ENCODE data around the gene CNTN4. TPM values are rescaled to one million over a fixed set of nuclear protein-coding genes. Genes with fewer than 3 reads are reported as not detected.

CNTN4 gene
- total RNA-seq, 2 experiments from 2014 or later = not detected

- Mint-ChIP-seq H3K4me1 (no peaks in the 10 kb centered on the region), H3K36me3 (no peaks in the 10 kb centered on the region), H3K27ac (no peak overlapping the region), H3K4me3 (no peak overlapping the region), H3K9me3 (no peaks in the 10 kb centered on the region), H3K27me3 (no peaks in the 10 kb centered on the region)
- no peak for DNase-seq
These were observed 965.6 kb downstream of the CNTN4 start for GRCh38 chr3:3064297-3064696.

GRCh38 chr3:3065876-3066275, 967.2 kb downstream of the CNTN4 start:
- Mint-ChIP-seq H3K27me3 (no peaks in the 10 kb centered on the region), H3K27ac (no peak overlapping the region), H3K4me1 (no peaks in the 10 kb centered on the region)

GRCh38 chr3:3066378-3066777, 967.7 kb downstream of the CNTN4 start:
- Mint-ChIP-seq H3K4me3 (no peak overlapping the region), H3K27ac (no peak overlapping the region), H3K9me3 (no peaks in the 10 kb centered on the region), H3K36me3 (no peaks in the 10 kb centered on the region), H3K4me1 (no peaks in the 10 kb centered on the region), H3K27me3 (no peaks in the 10 kb centered on the region)
- no peak for DNase-seq

More at GRCh38 chr3:3065876-3066275, 967.2 kb downstream of the CNTN4 start:
- no peak for DNase-seq
- Mint-ChIP-seq H3K36me3 (no peaks in the 10 kb centered on the region), H3K4me3 (no peak overlapping the region), H3K9me3 (no peaks in the 10 kb centered on the region)

GRCh38 chr3:3066910-3067309, 968.2 kb downstream of the CNTN4 start:
- DNase-seq = no peak
- Mint-ChIP-seq H3K4me3 (no peak overlapping the region), H3K4me1 (no peaks in the 10 kb centered on the region), H3K27me3 (no peaks in the 10 kb centered on the region), H3K27ac (no peak overlapping the region), H3K36me3 (no peaks in the 10 kb centered on the region), H3K9me3 (no peaks in the 10 kb centered on the region)

- H3K9me3 Mint-ChIP-seq = no peaks in the 10 kb centered on the region
- H3K4me3 Mint-ChIP-seq = no peak overlapping the region
- H3K27ac Mint-ChIP-seq = no peak overlapping the region
- H3K36me3 Mint-ChIP-seq = no peaks in the 10 kb centered on the region
- no peak for DNase-seq
- no peaks in the 10 kb centered on the region for H3K4me1 Mint-ChIP-seq
- no peaks in the 10 kb centered on the region for H3K27me3 Mint-ChIP-seq
These were observed 969.8 kb downstream of the CNTN4 start for GRCh38 chr3:3068358-3068881.

- H3K27ac Mint-ChIP-seq = no peak overlapping the region
- no peak for DNase-seq
- no peak overlapping the region for H3K4me3 Mint-ChIP-seq
- H3K27me3 Mint-ChIP-seq = no peaks in the 10 kb centered on the region
- H3K4me1 Mint-ChIP-seq = no peaks in the 10 kb centered on the region
- no peaks in the 10 kb centered on the region for H3K9me3 Mint-ChIP-seq
- no peaks in the 10 kb centered on the region for H3K36me3 Mint-ChIP-seq
These were observed 971.1 kb downstream of the CNTN4 start for GRCh38 chr3:3069723-3070122.

GRCh38 chr3:3071136-3071535, 972.5 kb downstream of the CNTN4 start:
- H3K27me3 Mint-ChIP-seq = no peaks in the 10 kb centered on the region
- no peak for DNase-seq
- no peak overlapping the region for H3K27ac Mint-ChIP-seq
- H3K36me3 Mint-ChIP-seq = no peaks in the 10 kb centered on the region
- no peaks in the 10 kb centered on the region for H3K9me3 Mint-ChIP-seq
- no peaks in the 10 kb centered on the region for H3K4me1 Mint-ChIP-seq
- H3K4me3 Mint-ChIP-seq = no peak overlapping the region

- Mint-ChIP-seq H3K36me3 (no peaks in the 10 kb centered on the region), H3K4me1 (no peaks in the 10 kb centered on the region), H3K27ac (no peak overlapping the region), H3K9me3 (no peaks in the 10 kb centered on the region), H3K27me3 (no peaks in the 10 kb centered on the region), H3K4me3 (no peak overlapping the region)
- DNase-seq = no peak
These were observed 976.0 kb downstream of the CNTN4 start for GRCh38 chr3:3074551-3075257.

GRCh38 chr3:3080309-3080708, 981.6 kb downstream of the CNTN4 start:
- H3K4me3 Mint-ChIP-seq = no peak overlapping the region
- H3K27me3 Mint-ChIP-seq = no peaks in the 10 kb centered on the region
- H3K36me3 Mint-ChIP-seq = no peaks in the 10 kb centered on the region
- H3K9me3 Mint-ChIP-seq = no peaks in the 10 kb centered on the region
- no peak overlapping the region for H3K27ac Mint-ChIP-seq
- H3K4me1 Mint-ChIP-seq = no peaks in the 10 kb centered on the region
- no peak for DNase-seq

GRCh38 chr3:3081381-3082233, 982.9 kb downstream of the CNTN4 start:
- no peak for DNase-seq
- no peaks in the 10 kb centered on the region for H3K4me1 Mint-ChIP-seq
- no peaks in the 10 kb centered on the region for H3K36me3 Mint-ChIP-seq
- no peaks in the 10 kb centered on the region for H3K9me3 Mint-ChIP-seq
- H3K27ac Mint-ChIP-seq = no peak overlapping the region
- H3K4me3 Mint-ChIP-seq = no peak overlapping the region
- no peaks in the 10 kb centered on the region for H3K27me3 Mint-ChIP-seq

GRCh38 chr3:3082234-3082924, 983.7 kb downstream of the CNTN4 start:
- no peak overlapping the region for H3K4me3 Mint-ChIP-seq
- no peaks in the 10 kb centered on the region for H3K4me1 Mint-ChIP-seq

GRCh38 chr3:3084890-3085289, 986.2 kb downstream of the CNTN4 start:
- Mint-ChIP-seq H3K9me3 (no peaks in the 10 kb centered on the region), H3K27me3 (no peaks in the 10 kb centered on the region), H3K27ac (no peak overlapping the region), H3K4me1 (no peaks in the 10 kb centered on the region), H3K36me3 (no peaks in the 10 kb centered on the region), H3K4me3 (no peak overlapping the region)
- DNase-seq = no peak

More at GRCh38 chr3:3082234-3082924, 983.7 kb downstream of the CNTN4 start:
- Mint-ChIP-seq H3K36me3 (no peaks in the 10 kb centered on the region), H3K27me3 (no peaks in the 10 kb centered on the region), H3K27ac (no peak overlapping the region), H3K9me3 (no peaks in the 10 kb centered on the region)
- no peak for DNase-seq

- no peaks in the 10 kb centered on the region for H3K36me3 Mint-ChIP-seq
- DNase-seq = no peak
- no peaks in the 10 kb centered on the region for H3K4me1 Mint-ChIP-seq
- no peak overlapping the region for H3K27ac Mint-ChIP-seq
- no peaks in the 10 kb centered on the region for H3K9me3 Mint-ChIP-seq
- no peak overlapping the region for H3K4me3 Mint-ChIP-seq
- no peaks in the 10 kb centered on the region for H3K27me3 Mint-ChIP-seq
These were observed 987.1 kb downstream of the CNTN4 start for GRCh38 chr3:3085782-3086181.

- no peaks in the 10 kb centered on the region for H3K4me1 Mint-ChIP-seq
- H3K27ac Mint-ChIP-seq = no peak overlapping the region
- DNase-seq = no peak
- H3K27me3 Mint-ChIP-seq = no peaks in the 10 kb centered on the region
- no peaks in the 10 kb centered on the region for H3K36me3 Mint-ChIP-seq
- no peaks in the 10 kb centered on the region for H3K9me3 Mint-ChIP-seq
- no peak overlapping the region for H3K4me3 Mint-ChIP-seq
These were observed 987.6 kb downstream of the CNTN4 start for GRCh38 chr3:3086239-3086638.

- no peak for DNase-seq
- H3K4me1 Mint-ChIP-seq = no peaks in the 10 kb centered on the region
These were observed 988.6 kb downstream of the CNTN4 start for GRCh38 chr3:3087279-3087678.

More at GRCh38 chr3:3087279-3087678, 988.6 kb downstream of the CNTN4 start:
- H3K36me3 Mint-ChIP-seq = no peaks in the 10 kb centered on the region
- H3K27ac Mint-ChIP-seq = no peak overlapping the region
- no peaks in the 10 kb centered on the region for H3K27me3 Mint-ChIP-seq
- H3K9me3 Mint-ChIP-seq = no peaks in the 10 kb centered on the region
- H3K4me3 Mint-ChIP-seq = no peak overlapping the region
